IPS DF 4.7 (cell line): ENCODE data around the gene ANKRD40CL.

Source experiments
- DNase-seq: peaks from one replicate; pipeline ENCODE4 v3.0.0-alpha.2; 2013; ENCODE audit warnings: low spot score; ENCODE audit errors: extremely low read depth

The ANKRD40CL gene

DNA sequence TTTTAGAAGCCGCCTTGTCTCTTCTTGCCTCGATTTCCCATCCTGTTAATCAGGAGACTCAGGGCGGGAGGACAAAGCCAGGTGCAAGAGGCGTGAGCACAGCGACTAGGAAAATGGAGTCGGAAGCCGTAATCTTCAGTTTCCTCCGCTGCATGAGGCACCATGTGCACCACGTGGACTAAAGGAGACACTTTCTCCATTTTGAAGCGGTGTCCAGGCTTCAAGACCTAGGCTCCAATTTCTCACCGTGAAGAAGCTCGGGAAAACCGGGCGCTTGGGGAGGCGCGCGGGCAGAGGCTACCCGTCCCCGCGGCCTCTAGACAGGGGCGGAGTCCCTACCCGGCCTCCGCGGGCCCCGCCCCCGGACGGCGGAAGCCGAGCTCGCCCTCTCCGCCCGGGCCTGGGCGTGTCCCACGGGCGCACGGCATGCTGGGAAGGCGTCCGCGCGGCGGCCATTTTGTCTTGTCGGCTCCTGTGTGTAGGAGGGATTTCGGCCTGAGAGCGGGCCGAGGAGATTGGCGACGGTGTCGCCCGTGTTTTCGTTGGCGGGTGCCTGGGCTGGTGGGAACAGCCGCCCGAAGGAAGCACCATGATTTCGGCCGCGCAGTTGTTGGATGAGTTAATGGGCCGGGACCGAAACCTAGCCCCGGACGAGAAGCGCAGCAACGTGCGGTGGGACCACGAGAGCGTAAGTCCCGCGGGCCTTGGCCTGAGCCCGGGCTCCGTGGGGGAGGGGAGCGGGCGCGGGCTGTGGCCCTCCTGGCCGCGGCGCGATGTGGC lies 48.0 kb downstream of the ANKRD40CL start, which contains the start of gene LUC7L3:
Gene LUC7L3 (plus strand): TSS at position 460 of the 780 bp plus-strand sequence. CDS start 130 bp downstream, at position 590.
- DNase-seq: no peak

DNA sequence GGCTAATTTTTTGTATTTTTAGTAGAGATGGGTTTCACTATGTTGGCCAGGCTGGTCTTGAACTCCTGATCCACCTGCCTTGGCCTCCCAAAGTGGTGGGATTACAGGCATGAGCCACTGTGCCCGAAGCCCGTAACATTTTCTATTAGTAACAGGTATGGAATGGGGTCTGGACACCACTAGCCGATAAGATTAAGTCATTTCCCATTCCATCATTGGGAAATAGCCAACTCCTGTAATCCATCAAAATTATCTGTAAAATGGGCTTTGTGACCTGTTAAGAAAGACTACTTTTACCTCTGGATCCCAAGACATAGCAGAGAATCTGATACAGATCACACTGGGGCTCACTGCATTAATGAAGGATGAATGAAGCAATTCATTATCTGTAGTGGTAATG lies 51.8 kb downstream of the ANKRD40CL start:
- DNase-seq: no peak

DNA sequence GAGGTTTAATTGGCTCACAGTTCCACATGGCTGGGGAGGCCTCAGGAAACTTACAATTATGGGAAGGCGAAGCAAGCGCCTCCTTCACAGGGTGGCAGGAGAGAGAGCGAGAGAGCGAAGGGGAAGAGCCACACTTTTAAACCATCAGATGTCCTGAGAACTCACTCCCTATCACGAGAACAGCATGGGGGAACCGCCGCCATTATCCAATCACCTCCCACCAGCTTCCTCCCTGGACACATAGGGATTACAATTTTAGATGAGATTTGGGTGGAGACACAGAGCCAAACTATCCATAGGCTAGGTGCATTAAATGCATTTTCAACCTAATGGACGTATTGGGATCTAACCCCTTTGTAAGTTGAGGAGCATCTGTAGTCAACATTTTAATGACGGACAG lies 54.7 kb downstream of the ANKRD40CL start:
- no peak for DNase-seq
